ENCODE measurements around the gene PLXNA4.

Gene PLXNA4

DNA sequence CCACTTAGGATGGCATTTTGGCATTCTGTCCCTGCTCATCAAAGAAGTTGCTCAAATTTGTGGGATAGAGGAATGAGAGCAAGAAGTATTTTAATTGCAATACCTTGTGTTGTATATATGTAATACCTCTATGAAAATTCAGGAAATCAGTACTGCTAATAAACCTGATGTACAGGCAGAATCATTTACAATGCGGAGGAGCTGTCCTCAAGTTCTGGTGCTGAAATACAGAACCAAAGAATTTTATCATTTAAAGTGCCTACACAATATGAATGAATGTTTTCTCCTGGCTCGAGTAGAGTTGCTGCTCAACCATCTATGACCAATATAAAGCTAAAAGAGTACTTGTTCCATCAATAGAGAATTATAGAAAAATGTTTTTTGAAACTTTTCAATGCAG lies 305.8 kb downstream of the PLXNA4 start:
- DNase-seq (ENCODE audit: low spot score) = no peak

DNA sequence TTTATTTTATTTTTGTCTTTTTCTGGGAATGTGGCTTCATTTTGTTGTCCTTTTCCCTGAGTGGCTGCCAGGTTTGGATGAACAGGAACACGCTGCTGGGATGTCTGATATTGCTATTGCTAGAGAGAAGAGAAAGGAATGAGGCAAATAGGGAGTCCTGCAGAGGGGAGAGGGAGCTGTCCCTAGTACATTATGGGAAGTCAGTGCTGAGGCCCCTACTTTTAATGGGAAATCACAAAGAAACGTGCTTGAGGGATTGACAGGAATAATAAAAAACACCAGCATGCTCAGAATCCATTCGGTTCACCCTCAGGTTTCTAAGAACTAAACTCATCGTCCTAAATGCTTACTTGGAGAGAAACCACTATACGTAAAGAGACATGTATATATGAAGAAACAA lies 306.6 kb downstream of the PLXNA4 start:
- no peak for DNase-seq (ENCODE audit: low spot score)

- no peak for DNase-seq (ENCODE audit: low spot score)
Observed at GRCh38 chr7:132263151-132263550, 313.1 kb downstream of the PLXNA4 start.

DNA sequence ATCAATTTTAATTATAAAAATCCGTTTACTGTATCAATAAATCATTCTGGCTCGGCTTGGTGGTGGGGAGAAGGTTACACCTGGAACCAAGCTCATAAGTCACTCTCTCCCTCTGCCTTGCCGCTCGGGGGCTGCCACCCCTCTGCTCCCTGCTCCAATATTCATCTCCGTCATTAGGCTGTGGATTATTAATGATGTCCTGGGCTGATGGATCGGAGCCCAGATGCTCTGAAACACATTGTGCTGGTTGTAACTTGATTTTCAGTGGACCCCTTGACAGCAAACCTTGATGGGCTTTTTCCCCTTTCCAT lies 314.2 kb downstream of the PLXNA4 start:
- DNase-seq (ENCODE audit: low spot score) = no peak

DNA sequence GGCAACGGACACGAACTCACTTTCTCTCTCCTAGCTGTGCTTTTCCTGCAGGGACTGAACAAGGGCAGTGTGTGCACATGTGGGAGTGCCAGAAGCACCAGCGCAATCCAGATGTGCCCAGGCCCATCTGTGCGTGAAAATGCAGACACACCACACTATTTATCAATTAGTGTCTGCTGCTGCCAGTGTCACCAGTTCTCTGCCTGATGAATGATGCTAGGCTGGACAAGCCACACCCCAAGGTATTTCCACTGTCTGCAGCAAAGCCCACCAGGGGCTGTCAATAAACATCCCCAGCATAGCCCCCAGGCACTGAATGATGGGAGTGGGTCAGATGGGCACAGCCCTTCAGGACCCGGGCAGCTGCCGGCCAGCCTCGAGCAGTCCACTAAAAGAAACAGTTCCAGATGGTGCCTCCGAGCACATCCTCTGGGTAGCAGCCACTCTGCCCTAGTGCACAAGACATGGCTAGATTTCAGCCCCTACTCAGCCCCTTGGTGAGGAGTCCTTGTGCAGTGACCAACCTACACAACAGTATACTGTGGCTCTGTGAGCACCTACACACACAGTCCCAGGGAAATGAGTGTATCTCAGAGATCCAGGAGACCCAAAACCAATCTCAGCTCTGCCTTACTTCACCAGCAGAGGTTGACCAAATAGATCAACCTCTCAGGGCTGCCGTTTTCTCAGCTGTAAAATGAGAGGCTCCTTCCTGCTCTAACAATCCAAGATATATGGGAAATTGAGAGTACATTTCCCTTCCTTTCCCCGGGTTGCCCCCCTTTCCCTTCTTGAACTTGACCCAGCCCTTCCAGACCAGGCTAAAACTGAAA lies 314.7 kb downstream of the PLXNA4 start:
- no peak for DNase-seq (ENCODE audit: low spot score)

DNA sequence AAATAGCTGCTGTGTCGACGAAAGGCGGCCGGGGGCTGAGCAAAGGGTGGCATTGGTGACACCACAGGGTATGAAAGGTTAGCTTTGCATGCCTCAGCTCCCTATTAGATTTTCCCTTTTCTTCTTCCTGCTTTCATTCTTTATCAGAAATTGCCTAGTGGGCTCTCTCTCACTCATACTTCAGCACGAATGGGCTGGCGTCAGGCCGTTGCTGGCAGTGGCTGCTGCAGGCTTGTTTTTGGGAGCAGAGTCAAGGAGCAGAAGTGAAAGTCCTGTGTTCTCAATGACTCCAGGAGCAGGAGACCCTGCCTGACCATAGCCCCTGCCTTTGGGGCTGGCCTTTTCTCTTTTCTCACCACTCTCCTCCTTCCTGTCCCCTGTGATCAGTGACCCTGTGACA lies 318.0 kb downstream of the PLXNA4 start:
- DNase-seq (ENCODE audit: low spot score) = no peak

- DNase-seq (ENCODE audit: low spot score) = no peak
Observed at GRCh38 chr7:132257253-132257652, 319.0 kb downstream of the PLXNA4 start.

- no peak for DNase-seq (ENCODE audit: low spot score)
Observed at GRCh38 chr7:132256721-132257212, 319.5 kb downstream of the PLXNA4 start.

GRCh38 chr7:132255898-132256297 lies 320.4 kb downstream of the PLXNA4 start:
- no peak for DNase-seq (ENCODE audit: low spot score)

DNA sequence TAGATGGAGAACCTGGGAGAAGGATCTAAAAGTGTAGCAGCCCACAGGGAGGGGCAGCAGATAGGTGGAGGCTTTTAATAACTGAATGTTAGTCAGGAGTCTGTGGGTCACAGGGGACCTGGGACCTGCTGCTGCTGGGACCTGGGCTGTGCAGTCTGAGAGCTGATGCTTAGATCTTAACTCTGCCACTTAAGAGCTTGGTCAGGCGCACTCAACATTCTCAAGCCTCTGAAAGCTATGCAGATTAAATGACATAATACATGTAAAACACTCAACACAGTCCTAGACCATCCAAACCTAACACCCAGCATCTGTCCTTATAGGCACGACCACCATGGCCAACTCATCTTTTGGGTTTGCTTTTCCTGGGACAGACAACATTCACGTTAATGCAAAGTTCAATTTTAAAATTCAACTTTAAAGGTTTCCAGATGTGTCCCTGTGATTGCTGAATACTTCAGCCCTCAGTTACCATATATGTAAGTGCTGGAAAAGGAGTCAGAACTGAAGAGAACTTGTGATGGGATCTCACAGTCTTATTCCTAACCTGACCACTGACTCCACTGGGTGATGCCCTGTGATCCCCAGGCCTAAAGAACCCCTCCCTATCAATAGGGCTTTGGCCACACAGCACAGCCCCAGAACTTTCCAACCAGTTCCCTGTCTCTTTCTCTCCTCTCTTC lies 321.0 kb downstream of the PLXNA4 start:
- DNase-seq (ENCODE audit: low spot score) = no peak

GRCh38 chr7:132254455-132254854 lies 321.8 kb downstream of the PLXNA4 start:
- DNase-seq (ENCODE audit: low spot score) = no peak

GRCh38 chr7:132252793-132253100 lies 323.5 kb downstream of the PLXNA4 start:
- no peak for DNase-seq (ENCODE audit: low spot score)

GRCh38 chr7:132251327-132251659 lies 325.0 kb downstream of the PLXNA4 start:
- DNase-seq (ENCODE audit: low spot score) = peak; percentile 93

GRCh38 chr7:132250480-132251326 lies 325.6 kb downstream of the PLXNA4 start:
- no peak for DNase-seq (ENCODE audit: low spot score)

DNA sequence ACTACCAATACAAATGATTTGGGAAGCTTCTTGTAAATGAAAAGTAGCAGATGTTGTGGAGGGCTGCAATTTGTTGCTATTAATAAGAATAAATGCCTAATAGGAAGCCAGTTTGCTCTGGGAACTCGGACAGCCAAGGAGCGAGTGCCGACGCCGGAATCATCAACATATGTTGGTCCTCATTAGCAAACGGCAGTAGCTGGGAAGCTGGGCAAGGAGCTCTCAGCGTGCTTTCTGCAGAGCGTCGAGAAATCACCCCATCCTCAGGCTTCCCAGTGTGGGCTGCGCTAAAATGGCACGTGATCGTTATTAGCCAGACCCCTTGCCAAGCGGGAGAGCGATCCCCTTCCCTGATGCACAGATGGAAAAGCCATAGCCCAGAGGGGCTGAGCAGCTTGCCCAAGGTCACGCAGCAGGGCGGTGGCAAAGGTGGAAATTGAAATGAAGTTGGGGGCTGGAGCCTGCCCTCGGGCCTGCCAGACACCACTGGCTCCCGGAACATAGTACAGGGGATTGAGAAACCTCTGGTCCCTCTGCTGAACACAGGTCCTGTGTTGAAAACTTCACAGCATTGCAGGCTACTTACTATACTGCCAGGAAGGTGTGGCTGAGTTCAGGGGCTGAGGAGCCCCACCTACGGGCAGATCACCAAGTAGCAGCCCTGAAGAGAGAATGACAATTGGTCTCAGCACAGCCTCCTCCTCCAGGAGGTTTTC lies 326.9 kb downstream of the PLXNA4 start:
- DNase-seq (ENCODE audit: low spot score) = no peak

DNA sequence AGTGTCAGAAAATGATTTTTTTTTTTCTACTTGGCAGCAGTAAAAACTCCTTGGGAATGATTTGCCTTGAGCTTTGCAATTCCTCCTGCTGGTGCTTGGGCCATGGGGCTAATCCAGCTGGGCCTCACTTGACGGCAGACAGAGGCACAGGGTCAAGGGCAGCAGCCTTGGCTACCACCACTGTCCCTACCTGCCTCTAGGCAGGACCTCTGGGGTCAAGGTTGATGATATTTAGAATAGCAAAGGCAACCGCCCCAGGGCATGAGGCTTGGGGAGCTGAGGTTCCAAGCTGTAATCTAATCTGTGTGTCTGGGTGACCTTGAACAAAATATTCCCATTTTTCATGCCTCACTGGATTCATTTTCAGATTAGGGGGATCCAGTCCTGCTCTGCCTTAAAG lies 327.4 kb downstream of the PLXNA4 start:
- no peak for DNase-seq (ENCODE audit: low spot score)

DNA sequence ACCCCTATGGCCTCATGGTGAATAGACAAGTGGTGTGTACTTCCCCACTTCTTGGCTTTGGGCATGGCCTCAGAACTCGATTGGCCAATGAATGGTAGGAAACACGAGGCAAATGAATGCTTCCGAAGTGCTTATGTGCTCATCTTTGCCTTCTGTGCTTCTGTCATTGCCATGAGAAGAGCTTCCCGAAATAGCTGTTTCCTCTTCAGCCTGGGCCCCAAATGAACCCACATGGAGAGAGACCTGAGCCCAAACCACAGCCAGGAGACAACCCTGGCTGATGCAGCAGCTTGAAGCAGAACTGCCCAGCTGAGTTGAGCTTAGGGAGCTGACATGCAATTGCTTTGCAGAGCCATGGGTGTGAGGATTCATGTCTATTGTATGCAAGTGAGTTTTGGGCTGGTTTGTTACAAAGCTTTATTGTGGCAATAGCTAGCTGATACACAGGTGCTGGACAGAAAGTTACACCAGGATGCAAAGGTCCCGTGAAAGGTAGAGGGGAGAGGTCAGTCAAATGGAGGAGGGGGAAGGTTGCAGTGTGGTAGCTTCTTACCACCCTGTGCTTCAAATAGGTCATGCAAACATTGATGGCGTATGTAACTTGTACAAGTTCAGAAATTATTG lies 328.2 kb downstream of the PLXNA4 start:
- DNase-seq (ENCODE audit: low spot score) = peak; percentile 32

DNA sequence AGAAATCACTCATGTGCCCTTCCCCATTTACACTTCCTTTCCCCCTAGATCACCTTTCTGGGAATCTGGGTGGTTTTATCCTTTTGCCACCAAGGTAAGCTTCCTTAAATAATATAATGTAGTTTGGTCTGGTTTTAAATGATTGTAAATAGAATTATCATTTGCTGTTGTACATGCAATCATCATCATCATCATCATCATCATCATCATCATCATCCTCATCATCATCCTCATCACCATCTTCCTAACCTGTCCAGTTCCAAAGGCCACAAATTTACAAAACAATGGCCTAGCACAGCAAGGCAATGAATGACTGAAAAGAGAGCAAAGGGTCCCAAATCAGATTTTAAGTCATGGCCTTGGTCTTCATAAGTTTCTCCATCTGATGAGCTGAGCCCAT lies 329.7 kb downstream of the PLXNA4 start:
- DNase-seq (ENCODE audit: low spot score) = no peak

- no peak for DNase-seq (ENCODE audit: low spot score)
Observed at GRCh38 chr7:132245539-132245938, 330.7 kb downstream of the PLXNA4 start.

- no peak for DNase-seq (ENCODE audit: low spot score)
Observed at GRCh38 chr7:132244903-132245480, 331.3 kb downstream of the PLXNA4 start.

DNA sequence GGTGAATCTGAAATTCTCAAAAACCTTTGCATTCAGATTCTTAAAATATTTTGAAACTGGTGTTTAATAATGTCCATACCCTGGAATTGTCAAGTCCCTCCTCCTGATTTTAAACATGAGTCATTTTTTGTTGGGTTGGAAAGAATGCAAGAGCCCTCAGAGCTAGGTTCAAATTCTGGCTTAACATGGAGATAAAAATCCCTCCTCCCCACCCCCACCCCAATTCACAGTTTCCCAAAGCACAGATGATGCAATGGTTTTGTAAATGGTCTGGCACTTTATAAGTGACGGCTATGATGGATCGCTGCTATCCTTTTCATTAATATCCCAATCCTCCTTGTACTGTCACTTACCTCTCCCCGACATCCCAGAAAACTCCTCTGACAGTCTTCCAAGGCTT lies 332.8 kb downstream of the PLXNA4 start:
- no peak for DNase-seq (ENCODE audit: low spot score)

- DNase-seq (ENCODE audit: low spot score) = no peak
Observed at GRCh38 chr7:132243051-132243450, 333.2 kb downstream of the PLXNA4 start.

All from pons (tissue), 1 donor.